HFF-Myc (cell line): ENCODE results near the gene CMTM3.

Experiments used
- DNase-seq: peaks from one replicate; pipeline ENCODE4 v3.0.0-alpha.2; 2011; ENCODE audit warnings: low read depth; ENCODE audit errors: extremely low read depth
- H3K4me3 ChIP-seq: replicated peaks from 2 replicates; pipeline ENCODE4 v1.5.1; 2011; ENCODE audit warnings: low read depth, mild to moderate bottlenecking, control low read depth, low read length
- CTCF ChIP-seq: IDR thresholded peaks from 2 replicates; pipeline ENCODE4 v1.5.1; 2012; ENCODE audit warnings: mild to moderate bottlenecking, low read depth, low read length, control low read depth; ENCODE audit errors: missing control alignments

CMTM3 gene

GRCh38 chr16:66637806-66638205, 33.3 kb downstream of the CMTM3 start:
- no peak overlapping the region for H3K4me3 ChIP-seq
- TF ChIP-seq CTCF: no peak
- no peak for DNase-seq

GRCh38 chr16:66639091-66639885, 34.8 kb downstream of the CMTM3 start:
- no peak for DNase-seq
- no peak overlapping the region for H3K4me3 ChIP-seq
- no peak for TF ChIP-seq CTCF

GRCh38 chr16:66640724-66641314, 36.3 kb downstream of the CMTM3 start:
- H3K4me3 ChIP-seq: no peak overlapping the region
- no peak for DNase-seq
- no peak for TF ChIP-seq CTCF

GRCh38 chr16:66641387-66641786, 36.9 kb downstream of the CMTM3 start:
- DNase-seq: no peak
- no peak overlapping the region for H3K4me3 ChIP-seq
- TF ChIP-seq CTCF: no peak

- DNase-seq: no peak
- TF ChIP-seq CTCF: no peak
- no peak overlapping the region for H3K4me3 ChIP-seq
Observed at GRCh38 chr16:66647866-66648265, 43.4 kb downstream of the CMTM3 start.

GRCh38 chr16:66649167-66649566, 44.7 kb downstream of the CMTM3 start:
- TF ChIP-seq CTCF: no peak
- no peak overlapping the region for H3K4me3 ChIP-seq
- no peak for DNase-seq

- H3K4me3 ChIP-seq: no peak overlapping the region
- no peak for DNase-seq
- no peak for TF ChIP-seq CTCF
Observed at GRCh38 chr16:66649636-66650205, 45.2 kb downstream of the CMTM3 start.
